Activated B cell treated with CpG ODN at 0.5 μM for 24 hours (primary cell): ENCODE results near the gene PITX3. TPM values are rescaled to one million over a fixed set of nuclear protein-coding genes. Genes with fewer than 3 reads are reported as not detected.
A peak's percentile ranks its signal among the peaks of the same experiment; 100 is the strongest.

Experiments
- ATAC-seq: fragments of 200-7000 bp; cut with Tn5 transposase; one replicate; pipeline ENCODE4 v1.10.0; 2021; ENCODE audit warnings: low read depth, mild to moderate bottlenecking, moderate library complexity
- CTCF ChIA-PET: fragments of 350-600 bp; sonication (Branson Sonifier 250); formaldehyde crosslinking; loops from one replicate; lab custom pipeline; 2021; ENCODE audit warnings: antibody characterized with exemption; lab: Charles Lee
- POLR2A ChIA-PET: fragments of 350-600 bp; sonication (Branson Sonifier 250); formaldehyde crosslinking; loops from one replicate; lab custom pipeline; 2021; ENCODE audit warnings: antibody characterized with exemption; lab: Charles Lee
- DNase-seq: peaks from one replicate; pipeline ENCODE4 v3.0.0; 2022
- H3K27ac Mint-ChIP-seq: one replicate; pipeline ENCODE4 v1.8.0; 2020; ENCODE audit warnings: mixed read lengths
- H3K27me3 Mint-ChIP-seq: one replicate; pipeline ENCODE4 v1.8.0; 2021; ENCODE audit warnings: mixed read lengths
- H3K36me3 Mint-ChIP-seq: one replicate; pipeline ENCODE4 v1.8.0; 2021; ENCODE audit warnings: low read depth, mixed read lengths
- H3K4me1 Mint-ChIP-seq: one replicate; pipeline ENCODE4 v1.8.0; 2021; ENCODE audit warnings: mixed read lengths
- H3K4me3 Mint-ChIP-seq: one replicate; pipeline ENCODE4 v1.8.0; 2020; ENCODE audit warnings: mild to moderate bottlenecking, mixed read lengths
- H3K9me3 Mint-ChIP-seq: one replicate; pipeline ENCODE4 v1.8.0; 2020; ENCODE audit warnings: mixed read lengths
- CTCF ChIP-seq: fragments of 200-600 bp; IDR thresholded peaks from one replicate; pipeline ENCODE4 v1.8.0; 2022; ENCODE audit warnings: antibody characterized with exemption, mild to moderate bottlenecking
- intact Hi-C: fragments of 100-400 bp; cut with micrococcal nuclease; formaldehyde crosslinking; loops from one replicate; pipeline ENCODE4 v1.15.1; 2024
- total RNA-seq: library from RNA; stranded (reverse); gene quantifications from 2 replicates; pipeline ENCODE4 v1.2.3, GENCODE V29; 2022

The PITX3 gene
- total RNA-seq: not detected in 2 replicates

GRCh38 chr10:102241444-102242117 lies at the start of gene PITX3:
Gene PITX3, minus strand, starts transcription at chr10:102241512. Its CDS starts 9,432 bp downstream, at chr10:102232080.
- H3K4me1 Mint-ChIP-seq: peaks cover 33% of the 10 kb centered on the region
- H3K36me3 Mint-ChIP-seq: peaks cover 7% of the 10 kb centered on the region
- H3K4me3 Mint-ChIP-seq: peak within 1 kb of the TSS; percentile 80
- no peaks in the 10 kb centered on the region for H3K9me3 Mint-ChIP-seq
- intact Hi-C loops: loop anchor here (1.0 to 10.0 kb wide), 5 partner anchors 10 to 887 kb away; partner anchors contain the start of genes BTRC, NOLC1 and TRIM8
- POLR2A ChIA-PET: interaction anchor here (0.5 to 1.8 kb wide), 5 partner anchors 11 to 586 kb away, joined by 3 to 4 read pairs (median 4); partner anchors contain the start of genes FBXL15 and NFKB2
- no peak for TF ChIP-seq CTCF
- CTCF ChIA-PET: interaction anchor here (1.0 to 2.1 kb wide), 2 partner anchors 9 to 12 kb away, joined by 3 to 8 read pairs; no protein-coding TSS in a partner anchor
- no peak within 1 kb of the TSS for H3K27ac Mint-ChIP-seq
- DNase-seq (peak; percentile 81), ATAC-seq (peak; percentile 54)
- H3K27me3 Mint-ChIP-seq: peaks cover 30% of the 10 kb centered on the region

GRCh38 chr10:102289840-102290239 lies 48.5 kb upstream of the PITX3 start:
- no peaks in the 10 kb centered on the region for H3K4me1 Mint-ChIP-seq
- no peaks in the 10 kb centered on the region for H3K27me3 Mint-ChIP-seq
- POLR2A ChIA-PET: no interaction called here
- CTCF ChIA-PET: no interaction called here
- intact Hi-C loops: no loop called here
- no peak overlapping the region for H3K4me3 Mint-ChIP-seq
- no peaks in the 10 kb centered on the region for H3K9me3 Mint-ChIP-seq
- DNase-seq: no peak
- H3K27ac Mint-ChIP-seq: no peak overlapping the region
- no peak for ATAC-seq
- TF ChIP-seq CTCF: no peak
- peaks cover 31% of the 10 kb centered on the region for H3K36me3 Mint-ChIP-seq

GRCh38 chr10:102289356-102289755 lies 48.0 kb upstream of the PITX3 start:
- H3K9me3 Mint-ChIP-seq: no peaks in the 10 kb centered on the region
- DNase-seq: no peak
- H3K36me3 Mint-ChIP-seq: peaks cover 32% of the 10 kb centered on the region
- H3K27ac Mint-ChIP-seq: no peak overlapping the region
- TF ChIP-seq CTCF: no peak
- ChIA-PET CTCF (no interaction called here), POLR2A (interaction anchor here (0.7 kb wide), 1 partner anchor 8 kb away, joined by 3 read pairs; no protein-coding TSS in a partner anchor)
- no peak overlapping the region for H3K4me3 Mint-ChIP-seq
- intact Hi-C loops: no loop called here
- no peaks in the 10 kb centered on the region for H3K27me3 Mint-ChIP-seq
- no peaks in the 10 kb centered on the region for H3K4me1 Mint-ChIP-seq
- ATAC-seq: no peak

GRCh38 chr10:102287991-102288390 lies 46.7 kb upstream of the PITX3 start:
- ATAC-seq (no peak), DNase-seq (no peak)
- Mint-ChIP-seq H3K36me3 (peaks cover 38% of the 10 kb centered on the region), H3K4me1 (peaks cover 7% of the 10 kb centered on the region), H3K9me3 (no peaks in the 10 kb centered on the region), H3K27me3 (no peaks in the 10 kb centered on the region), H3K4me3 (no peak overlapping the region), H3K27ac (no peak overlapping the region)
- CTCF ChIA-PET: no interaction called here
- no peak for TF ChIP-seq CTCF
- intact Hi-C loops: no loop called here
- POLR2A ChIA-PET: interaction anchor here (0.6 kb wide), 1 partner anchor 507 kb away, joined by 5 read pairs; no protein-coding TSS in a partner anchor

GRCh38 chr10:102287538-102287937 lies 46.2 kb upstream of the PITX3 start:
- H3K36me3 Mint-ChIP-seq: peaks cover 41% of the 10 kb centered on the region
- H3K4me1 Mint-ChIP-seq: peaks cover 9% of the 10 kb centered on the region
- no peaks in the 10 kb centered on the region for H3K27me3 Mint-ChIP-seq
- TF ChIP-seq CTCF: no peak
- intact Hi-C loops: no loop called here
- H3K27ac Mint-ChIP-seq: no peak overlapping the region
- CTCF ChIA-PET: no interaction called here
- no peaks in the 10 kb centered on the region for H3K9me3 Mint-ChIP-seq
- no peak for DNase-seq
- no peak for ATAC-seq
- H3K4me3 Mint-ChIP-seq: no peak overlapping the region
- POLR2A ChIA-PET: no interaction called here
